ENCODE measurements around the gene KCNT1.

GRCh38 chr9:135761845-135762168, 59.8 kb downstream of the KCNT1 start:
- TF ChIP-seq CTCF (IDR thresholded peaks at IDR 0.05) (no peak), POLR2A (IDR thresholded peaks at IDR 0.05) (no peak)
